Effector memory CD4-positive, alpha-beta T cell (primary cell): Measurements from ENCODE around the gene ZNF737.
"Not testable (repeated sequence)": the region's sequence is repeated elsewhere in the genome, so short reads cannot be mapped to it uniquely, and the experiment has no call there.

Source experiments
- DNase-seq, 3 donors: peaks; one replicate each; pipeline ENCODE4 v3.0.0-alpha.2; 2020
- H3K27ac ChIP-seq: 2 replicates; pipeline ENCODE4 v1.7.0; 2013; ENCODE audit warnings: mild to moderate bottlenecking, low read length, moderate library complexity; ENCODE audit not compliant: insufficient read depth, poor library complexity, severe bottlenecking
- H3K27me3 ChIP-seq: replicated peaks from 2 replicates; pipeline ENCODE4 v1.7.0; 2013; ENCODE audit warnings: mild to moderate bottlenecking, low read length; ENCODE audit not compliant: insufficient read depth, control insufficient read depth, poor library complexity, severe bottlenecking
- H3K36me3 ChIP-seq: 2 replicates; pipeline ENCODE4 v1.7.0; 2013; ENCODE audit warnings: mild to moderate bottlenecking, low read length, moderate library complexity; ENCODE audit not compliant: control insufficient read depth, insufficient read depth
- H3K4me1 ChIP-seq: 2 replicates; pipeline ENCODE4 v1.7.0; 2013; ENCODE audit warnings: low read length, mild to moderate bottlenecking; ENCODE audit not compliant: control insufficient read depth, insufficient read depth, poor library complexity, severe bottlenecking
- H3K4me3 ChIP-seq: 2 replicates; pipeline ENCODE4 v1.7.0; 2013; ENCODE audit warnings: low read length, low read depth, mild to moderate bottlenecking; ENCODE audit not compliant: insufficient read depth, poor library complexity, severe bottlenecking
- H3K9me3 ChIP-seq: 2 replicates; pipeline ENCODE4 v1.7.0; 2013; ENCODE audit warnings: mild to moderate bottlenecking, low read length, moderate library complexity; ENCODE audit not compliant: control insufficient read depth
- total RNA-seq, 3 donors: gene quantifications; one replicate each; lab custom pipeline; 2026; lab: John Stamatoyannopoulos, UW

ZNF737 gene
- 25.1 to 38.7 (median 28.4) reads per million in 3 donors for total RNA-seq

DNA sequence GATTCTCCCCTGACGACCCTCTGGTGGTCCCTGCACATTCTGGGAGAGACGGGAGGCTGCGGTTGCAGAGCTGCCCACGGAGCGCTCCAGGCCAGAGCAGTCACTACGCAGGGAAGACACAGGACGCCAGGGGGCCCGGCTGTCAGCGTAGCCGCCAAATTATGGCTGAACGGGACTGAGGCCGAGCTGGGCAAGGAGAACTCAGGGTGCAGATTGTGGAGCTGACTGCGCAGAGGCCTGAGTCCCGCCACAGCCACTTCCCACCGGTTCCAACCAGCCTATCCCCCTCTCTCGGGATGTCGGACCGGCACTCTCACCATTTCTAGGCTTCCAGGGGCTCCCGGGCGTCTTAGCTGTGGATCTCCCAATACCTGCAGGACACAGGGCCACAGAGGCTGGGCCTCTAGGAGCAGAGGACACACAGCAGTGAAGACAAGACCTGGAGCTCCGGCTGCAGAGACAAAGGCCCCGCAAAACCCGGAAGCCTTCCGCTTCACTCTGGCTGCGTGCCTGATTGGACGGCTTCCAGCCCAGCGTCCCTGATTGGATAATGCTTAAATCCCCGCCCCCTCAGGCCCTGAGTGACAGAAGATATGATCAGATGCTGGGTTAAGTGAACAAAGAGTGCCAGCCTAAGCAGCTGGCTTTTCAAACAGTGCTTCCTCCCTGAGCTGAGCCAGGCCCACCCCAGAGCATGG is at the start of gene ZNF737:
TSS of gene ZNF737 (minus strand) at position 461 of the 698 bp plus-strand sequence. CDS start at position 320, 141 bp downstream.
- H3K4me3 ChIP-seq, result peak within 1 kb of the TSS; percentile 79
- peaks cover 18% of the 10 kb centered on the region for H3K36me3 ChIP-seq
- peaks cover 16% of the 10 kb centered on the region for H3K9me3 ChIP-seq
- peak; percentile 80 to 90 (median 87) for DNase-seq
- no peaks in the 10 kb centered on the region for H3K4me1 ChIP-seq
- H3K27me3 ChIP-seq, result no peaks in the 10 kb centered on the region
- peak within 1 kb of the TSS; percentile 73 for H3K27ac ChIP-seq

DNA sequence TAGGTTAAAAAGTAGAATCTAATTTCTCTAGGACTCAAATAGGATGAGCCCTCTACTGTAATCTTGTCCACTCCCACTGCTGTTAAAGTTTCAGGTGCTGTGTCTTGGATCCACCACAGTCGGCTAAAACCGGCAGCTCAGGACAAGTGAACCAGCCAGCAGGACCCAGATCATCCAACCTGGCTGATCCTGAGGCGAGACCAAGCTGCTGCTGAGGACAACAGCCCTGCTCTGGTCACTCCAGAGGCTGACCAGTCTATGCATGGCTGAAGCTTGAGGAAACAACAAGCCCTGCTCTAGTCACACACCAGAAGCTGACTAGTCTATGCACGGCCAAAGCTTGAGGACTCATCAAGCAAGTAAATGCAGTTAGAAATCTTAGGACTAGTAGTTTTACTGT is 49.4 kb upstream of the ZNF737 start:
- not testable (repeated sequence) for H3K9me3 ChIP-seq, H3K4me1 ChIP-seq, H3K27ac ChIP-seq, DNase-seq, H3K4me3 ChIP-seq, H3K27me3 ChIP-seq, H3K36me3 ChIP-seq

DNA sequence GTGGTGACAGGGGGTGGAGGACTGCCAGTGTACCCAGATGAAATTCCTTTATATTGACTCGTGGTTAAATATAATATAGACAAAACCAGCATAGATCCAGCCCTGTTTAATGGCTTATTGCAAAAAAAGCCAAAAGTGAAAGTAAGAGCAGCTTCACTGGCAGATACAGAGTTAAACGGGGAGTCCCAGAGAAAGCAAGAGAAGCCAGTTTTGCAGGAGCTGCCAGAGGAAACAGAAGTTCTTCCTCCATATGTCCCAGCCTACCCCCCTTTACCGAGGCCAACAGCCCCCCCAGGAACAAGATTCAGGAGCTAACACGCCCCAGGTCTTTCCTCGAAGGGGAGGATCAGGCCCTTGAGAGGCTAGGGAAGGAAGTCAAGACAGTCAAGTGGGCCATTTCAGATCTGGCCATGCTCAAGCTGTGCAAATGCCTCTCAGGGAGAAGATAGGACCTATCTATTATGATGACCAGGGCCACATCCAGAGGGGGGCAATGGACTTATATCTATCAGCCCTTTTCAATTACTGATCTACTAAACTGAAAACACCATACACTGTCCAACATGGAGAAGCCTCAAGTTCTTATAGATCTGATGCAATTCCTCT is 47.2 kb upstream of the ZNF737 start:
- H3K4me3 ChIP-seq, result no peak overlapping the region
- DNase-seq, result no peak
- no peaks in the 10 kb centered on the region for H3K27me3 ChIP-seq
- no peaks in the 10 kb centered on the region for H3K4me1 ChIP-seq
- no peaks in the 10 kb centered on the region for H3K36me3 ChIP-seq
- H3K27ac ChIP-seq, result no peak overlapping the region
- peaks cover 10% of the 10 kb centered on the region for H3K9me3 ChIP-seq

DNA sequence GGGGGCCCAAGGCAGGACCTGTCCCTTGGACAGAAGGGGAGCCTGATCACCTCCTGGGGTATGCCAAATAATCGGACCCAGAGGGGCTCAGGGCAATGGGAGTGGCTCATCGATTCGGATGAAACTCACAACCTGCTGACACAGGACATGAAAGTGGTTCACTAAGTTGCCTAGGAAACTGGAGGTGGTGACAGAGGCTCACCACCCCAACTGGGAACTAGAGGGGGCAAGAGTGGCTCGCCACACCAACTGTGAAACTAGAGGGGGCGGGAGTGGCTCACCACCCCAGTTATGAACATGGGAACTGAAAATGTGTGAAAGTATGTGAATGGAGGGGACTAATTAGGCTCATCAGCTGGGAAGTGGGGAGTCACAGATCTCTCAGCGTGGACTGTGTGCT is 46.3 kb upstream of the ZNF737 start:
- H3K4me3 ChIP-seq, result no peak overlapping the region
- no peaks in the 10 kb centered on the region for H3K4me1 ChIP-seq
- H3K27ac ChIP-seq, result no peak overlapping the region
- peaks cover 6% of the 10 kb centered on the region for H3K9me3 ChIP-seq
- H3K36me3 ChIP-seq, result no peaks in the 10 kb centered on the region
- no peak for DNase-seq
- no peaks in the 10 kb centered on the region for H3K27me3 ChIP-seq

DNA sequence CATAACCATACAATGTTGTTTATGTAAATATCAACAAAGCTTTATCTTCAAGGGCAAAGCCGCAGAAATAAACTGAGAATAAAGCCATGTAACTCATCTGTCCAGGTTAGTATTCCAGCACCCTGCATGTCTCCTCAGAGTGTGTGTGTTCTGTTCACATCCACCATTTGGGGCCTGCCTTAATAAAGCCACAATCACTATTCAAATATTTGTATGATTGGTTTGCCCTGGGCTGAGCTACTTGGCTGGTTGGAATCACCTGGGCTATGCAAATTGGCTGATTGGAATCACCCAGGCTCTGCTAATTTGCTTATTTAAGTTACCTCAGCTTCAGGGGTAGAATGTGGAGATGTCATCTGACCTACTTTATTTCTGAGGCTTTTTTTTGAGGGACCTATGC is 42.4 kb upstream of the ZNF737 start:
- Histone ChIP-seq H3K36me3 (no peaks in the 10 kb centered on the region), H3K27ac (no peak overlapping the region), H3K4me3 (no peak overlapping the region), H3K4me1 (no peaks in the 10 kb centered on the region), H3K9me3 (no peaks in the 10 kb centered on the region), H3K27me3 (no peaks in the 10 kb centered on the region)
- DNase-seq, result no peak

DNA sequence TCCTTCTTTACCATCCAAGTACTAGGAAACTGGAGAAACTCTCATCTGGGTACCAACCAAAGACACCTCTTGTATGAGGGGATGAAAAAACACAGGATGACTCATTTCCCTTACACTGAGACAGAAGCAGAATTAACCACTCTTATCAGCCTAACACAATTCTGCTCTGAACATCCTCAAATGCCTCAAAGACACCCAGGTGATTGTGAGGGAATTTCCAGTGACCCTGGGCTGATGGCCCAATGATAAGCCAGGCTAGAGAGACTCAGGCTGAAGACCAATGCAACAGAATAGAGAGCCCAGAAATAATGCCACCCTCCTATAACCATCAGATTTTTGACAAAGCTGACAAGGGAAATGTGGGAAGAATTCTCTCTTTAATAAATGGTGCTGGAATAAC is 7.0 kb downstream of the ZNF737 start:
- no peaks in the 10 kb centered on the region for H3K27me3 ChIP-seq
- no peaks in the 10 kb centered on the region for H3K4me1 ChIP-seq
- DNase-seq, result no peak
- peaks cover 68% of the 10 kb centered on the region for H3K36me3 ChIP-seq
- peaks cover 38% of the 10 kb centered on the region for H3K9me3 ChIP-seq
- H3K4me3 ChIP-seq, result peak overlapping the region; percentile 24
- H3K27ac ChIP-seq, result no peak overlapping the region

DNA sequence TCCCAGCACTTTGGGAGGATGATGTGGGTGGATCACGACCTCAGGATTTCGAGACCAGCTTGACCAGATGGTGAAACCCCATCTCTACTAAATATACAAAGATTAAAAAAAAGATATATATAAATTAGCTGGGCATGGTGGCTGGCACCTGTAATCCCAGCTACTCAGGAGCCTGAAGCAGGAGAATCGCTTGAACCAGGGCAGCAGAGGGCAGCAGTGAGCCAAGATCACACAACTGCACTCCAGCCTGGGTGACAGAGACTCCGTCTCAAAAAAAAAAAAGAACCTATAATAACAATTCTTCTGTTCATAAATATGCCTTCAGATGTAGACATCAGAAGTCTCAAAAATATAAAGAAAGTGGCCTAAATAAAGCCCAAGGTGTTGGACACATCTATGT is 7.6 kb downstream of the ZNF737 start:
- no peak for DNase-seq
- H3K9me3 ChIP-seq, result peaks cover 43% of the 10 kb centered on the region
- H3K4me3 ChIP-seq, result no peak overlapping the region
- H3K27ac ChIP-seq, result no peak overlapping the region
- H3K27me3 ChIP-seq, result no peaks in the 10 kb centered on the region
- H3K4me1 ChIP-seq, result no peaks in the 10 kb centered on the region
- peaks cover 74% of the 10 kb centered on the region for H3K36me3 ChIP-seq

DNA sequence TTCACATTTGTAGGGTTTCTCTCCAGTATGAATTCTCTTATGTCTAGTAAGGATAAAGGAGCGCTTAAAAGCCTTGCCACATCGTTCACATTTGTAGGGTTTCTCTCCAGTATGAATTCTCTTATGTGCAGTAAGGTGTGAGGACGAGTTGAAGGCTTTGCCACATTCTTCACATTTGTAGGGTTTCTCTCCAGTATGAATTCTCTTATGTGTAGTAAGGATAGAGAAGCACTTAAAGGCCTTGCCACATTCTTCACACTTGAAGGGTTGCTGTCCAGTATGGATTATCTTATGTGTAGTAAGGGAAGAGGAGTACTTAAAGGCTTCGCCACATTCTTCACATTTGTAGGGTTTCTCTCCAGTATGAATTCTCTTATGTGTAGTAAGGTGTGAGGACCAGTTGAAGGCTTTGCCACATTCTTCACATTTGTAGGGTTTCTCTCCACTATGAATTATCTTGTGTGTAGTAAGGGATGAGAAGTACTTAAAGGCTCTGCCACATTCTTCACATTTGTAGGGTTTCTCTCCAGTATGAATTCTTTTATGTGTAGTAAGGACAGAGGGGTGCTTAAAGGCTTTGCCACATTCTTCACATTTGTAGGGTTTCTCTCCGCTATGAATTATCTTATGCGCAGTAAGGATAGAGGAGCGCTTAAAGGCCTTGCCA is 20.8 kb downstream of the ZNF737 start:
- not testable (repeated sequence) for DNase-seq, H3K4me3 ChIP-seq, H3K4me1 ChIP-seq, H3K27ac ChIP-seq, H3K27me3 ChIP-seq
- H3K9me3 ChIP-seq, result peaks cover 76% of the 10 kb centered on the region
- peaks cover 51% of the 10 kb centered on the region for H3K36me3 ChIP-seq

DNA sequence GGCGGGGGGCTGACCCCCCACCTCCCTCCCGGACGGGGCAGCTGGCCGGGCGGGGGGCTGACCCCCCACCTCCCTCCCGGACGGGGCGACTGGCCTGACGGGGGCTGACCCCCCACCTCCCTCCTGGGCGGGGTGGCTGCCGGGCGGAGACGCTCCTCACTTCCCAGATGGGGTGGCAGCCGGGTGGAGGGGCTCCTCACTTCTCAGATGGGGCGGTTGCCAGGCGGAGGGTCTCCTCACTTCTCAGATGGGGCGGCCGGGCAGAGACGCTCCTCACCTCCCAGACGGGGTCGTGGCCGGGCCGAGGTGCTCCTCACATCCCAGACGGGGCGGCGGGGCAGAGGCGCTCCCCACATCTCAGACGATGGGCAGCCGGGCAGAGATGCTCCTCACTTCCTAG is 35.3 kb downstream of the ZNF737 start:
- H3K36me3 ChIP-seq, H3K27ac ChIP-seq, H3K4me3 ChIP-seq, H3K9me3 ChIP-seq, H3K27me3 ChIP-seq, DNase-seq, H3K4me1 ChIP-seq: not testable (repeated sequence)
